Astrocyte of the cerebellum (primary cell): ENCODE data around the gene PPCS.

Experiments
- DNase-seq: peaks from one replicate; pipeline ENCODE4 v3.0.0-alpha.2; 2011; ENCODE audit warnings: low read depth
- H3K4me3 ChIP-seq: 2 replicates; pipeline ENCODE4 v1.5.1; 2011; ENCODE audit warnings: mild to moderate bottlenecking, low read depth, low read length, moderate library complexity
- CTCF ChIP-seq: IDR thresholded peaks from 2 replicates; pipeline ENCODE4 v1.5.1; 2012; ENCODE audit warnings: low read length, low read depth, moderate library complexity, mild to moderate bottlenecking; ENCODE audit errors: missing control alignments
- in situ Hi-C: cut with HindIII; loops from 2 replicates; pipeline ENCODE4 v1.10.0; 2017; ENCODE audit warnings: low sequenced_read_pairs

Gene PPCS

GRCh38 chr1:42506576-42506975 is 50.2 kb downstream of the PPCS start:
- DNase-seq, result no peak
- in situ Hi-C loops, result no loop called here
- no peak for TF ChIP-seq CTCF
- H3K4me3 ChIP-seq, result no peak overlapping the region
